SK-N-SH treated with all-trans-retinoic acid at 6 μM for 48 hours (cell line): ENCODE measurements around the gene PDE6A.

Source experiments
- ATAC-seq: fragments of 200-7000 bp; cut with Tn5 transposase; 3 replicates; pipeline ENCODE4 v1.9.1; 2020; ENCODE audit warnings: mild to moderate bottlenecking, moderate library complexity
- ARNTL ChIP-seq: fragments of 450-650 bp; formaldehyde crosslinking; IDR thresholded peaks from 2 replicates; pipeline ENCODE4 v1.5.0; 2020; ENCODE audit warnings: low read depth, mild to moderate bottlenecking, moderate library complexity, borderline replicate concordance
- BACH2 ChIP-seq: fragments of 250-450 bp; sonication (Bioruptor Pico); IDR thresholded peaks from 2 replicates; pipeline ENCODE4 v1.9.0; 2021; ENCODE audit warnings: mild to moderate bottlenecking, borderline replicate concordance
- CREB5 ChIP-seq: fragments of 250-450 bp; sonication (Bioruptor Pico); IDR thresholded peaks from 2 replicates; pipeline ENCODE4 v1.5.1; 2020; ENCODE audit warnings: low read depth, mild to moderate bottlenecking, moderate library complexity
- CSDC2 ChIP-seq: fragments of 250-450 bp; sonication (Bioruptor Pico); IDR thresholded peaks from 2 replicates; pipeline ENCODE4 v1.5.0; 2020; ENCODE audit warnings: mild to moderate bottlenecking, moderate library complexity
- CSRNP3 ChIP-seq: fragments of 250-450 bp; sonication (Bioruptor Pico); IDR thresholded peaks from 2 replicates; pipeline ENCODE4 v1.5.1; 2021; ENCODE audit warnings: mild to moderate bottlenecking, moderate library complexity
- ESRRG ChIP-seq: fragments of 250-450 bp; sonication (Bioruptor Pico); IDR thresholded peaks from 2 replicates; pipeline ENCODE4 v1.6.1; 2021; ENCODE audit warnings: mild to moderate bottlenecking
- GLIS3 ChIP-seq: fragments of 250-450 bp; sonication (Bioruptor Pico); IDR thresholded peaks from 2 replicates; pipeline ENCODE4 v1.5.0; 2020; ENCODE audit warnings: mild to moderate bottlenecking, moderate library complexity
- ISL1 ChIP-seq: fragments of 250-450 bp; sonication (Bioruptor Pico); IDR thresholded peaks from 2 replicates; pipeline ENCODE4 v2.1.2; 2022; ENCODE audit warnings: mild to moderate bottlenecking, moderate library complexity
- OSR1 ChIP-seq: fragments of 250-450 bp; sonication (Bioruptor Pico); IDR thresholded peaks from 2 replicates; pipeline ENCODE4 v1.8.0; 2022; ENCODE audit warnings: moderate library complexity, mild to moderate bottlenecking, inconsistent platforms
- PATZ1 ChIP-seq: fragments of 250-450 bp; sonication (Bioruptor Pico); IDR thresholded peaks from 2 replicates; pipeline ENCODE4 v1.8.0; 2020; ENCODE audit warnings: mild to moderate bottlenecking, moderate library complexity, borderline replicate concordance
- POU6F1 ChIP-seq: fragments of 250-450 bp; sonication (Bioruptor Pico); IDR thresholded peaks from 2 replicates; pipeline ENCODE4 v1.8.0; 2021; ENCODE audit warnings: low read depth, mild to moderate bottlenecking, moderate library complexity, borderline replicate concordance
- PPARA ChIP-seq: fragments of 250-450 bp; sonication (Bioruptor Pico); IDR thresholded peaks from 2 replicates; pipeline ENCODE4 v1.5.0; 2020; ENCODE audit warnings: mild to moderate bottlenecking, borderline replicate concordance
- RARB ChIP-seq: fragments of 250-450 bp; sonication (Bioruptor Pico); IDR thresholded peaks from 2 replicates; pipeline ENCODE4 v1.8.0; 2021; ENCODE audit warnings: mild to moderate bottlenecking, moderate library complexity
- TCF4 ChIP-seq: fragments of 250-450 bp; sonication (Bioruptor Pico); IDR thresholded peaks from 2 replicates; pipeline ENCODE4 v1.8.0; 2021; ENCODE audit warnings: mild to moderate bottlenecking, moderate library complexity, borderline replicate concordance
- TOX ChIP-seq: fragments of 250-450 bp; sonication (Bioruptor Pico); IDR thresholded peaks from 2 replicates; pipeline ENCODE4 v1.8.0; 2021; ENCODE audit warnings: mild to moderate bottlenecking, moderate library complexity, borderline replicate concordance
- TSHZ2 ChIP-seq: fragments of 250-450 bp; sonication (Bioruptor Pico); IDR thresholded peaks from 2 replicates; pipeline ENCODE4 v1.5.0; 2020; ENCODE audit warnings: mild to moderate bottlenecking, moderate library complexity
- ZC3H10 ChIP-seq: fragments of 250-450 bp; sonication (Bioruptor Pico); IDR thresholded peaks from 2 replicates; pipeline ENCODE4 v1.5.1; 2021; ENCODE audit warnings: mild to moderate bottlenecking, moderate library complexity
- ZFP3 ChIP-seq: fragments of 250-450 bp; sonication (Bioruptor Pico); IDR thresholded peaks from 2 replicates; pipeline ENCODE4 v1.5.0; 2020; ENCODE audit warnings: mild to moderate bottlenecking, moderate library complexity
- ZFP30 ChIP-seq: fragments of 450-650 bp; formaldehyde crosslinking; IDR thresholded peaks from 2 replicates; pipeline ENCODE4 v1.5.0; 2022; ENCODE audit warnings: mild to moderate bottlenecking, moderate library complexity
- ZNF565 ChIP-seq: fragments of 450-650 bp; formaldehyde crosslinking; conservative IDR thresholded peaks from 2 replicates; pipeline ENCODE4 v1.5.0; 2020; ENCODE audit warnings: low read depth, mild to moderate bottlenecking, moderate library complexity
- ZNF70 ChIP-seq: fragments of 450-650 bp; formaldehyde crosslinking; IDR thresholded peaks from 2 replicates; pipeline ENCODE4 v1.5.0; 2020; ENCODE audit warnings: mild to moderate bottlenecking, moderate library complexity
- ZNF8 ChIP-seq: fragments of 450-650 bp; formaldehyde crosslinking; IDR thresholded peaks from 2 replicates; pipeline ENCODE4 v1.5.0; 2020; ENCODE audit warnings: mild to moderate bottlenecking, moderate library complexity

PDE6A gene

GRCh38 chr5:149818116-149818515 is 126.5 kb downstream of the PDE6A start:
- no peak for ATAC-seq
- TF ChIP-seq PATZ1 (CRISPR knock-in tag) (no peak), ZFP3 (no peak), CSDC2 (CRISPR knock-in tag) (no peak)
- TF ChIP-seq, all 23 proteins: peak for 0

- no peak for TF ChIP-seq GLIS3 (CRISPR knock-in tag)
- TF ChIP-seq CREB5 (CRISPR knock-in tag): no peak
- TF ChIP-seq ISL1 (CRISPR knock-in tag): no peak
- TF ChIP-seq TSHZ2 (CRISPR knock-in tag): no peak
- TF ChIP-seq ARNTL (CRISPR knock-in tag): no peak
- no peak for TF ChIP-seq CSRNP3
- no peak for TF ChIP-seq TCF4
- no peak for TF ChIP-seq POU6F1 (CRISPR knock-in tag)
- no peak for TF ChIP-seq ZC3H10 (CRISPR knock-in tag)
- TF ChIP-seq ZNF70 (CRISPR knock-in tag): no peak
- TF ChIP-seq BACH2 (CRISPR knock-in tag): no peak
- TF ChIP-seq OSR1 (CRISPR knock-in tag): no peak
Observed at GRCh38 chr5:149817539-149818060, 127.0 kb downstream of the PDE6A start.

GRCh38 chr5:149816661-149817060 is 127.9 kb downstream of the PDE6A start:
- no peak for TF ChIP-seq ZNF565 (CRISPR knock-in tag)
- no peak for TF ChIP-seq TOX (CRISPR knock-in tag)
- no peak for TF ChIP-seq ARNTL (CRISPR knock-in tag)
- TF ChIP-seq ZNF8: no peak
- TF ChIP-seq CSDC2 (CRISPR knock-in tag): no peak
- no peak for TF ChIP-seq PPARA (CRISPR knock-in tag)
- TF ChIP-seq RARB (CRISPR knock-in tag): no peak
- TF ChIP-seq OSR1 (CRISPR knock-in tag): no peak
- no peak for TF ChIP-seq ZFP3
- TF ChIP-seq POU6F1 (CRISPR knock-in tag): no peak
- no peak for TF ChIP-seq ZFP30 (CRISPR knock-in tag)
- TF ChIP-seq TCF4: no peak
- no peak for TF ChIP-seq ESRRG
- no peak for TF ChIP-seq ISL1 (CRISPR knock-in tag)
- TF ChIP-seq ZNF70 (CRISPR knock-in tag): no peak
- no peak for TF ChIP-seq PATZ1 (CRISPR knock-in tag)
- no peak for TF ChIP-seq CREB5 (CRISPR knock-in tag)
- ATAC-seq: no peak

More at GRCh38 chr5:149817539-149818060, 127.0 kb downstream of the PDE6A start:
- no peak for ATAC-seq
